ENCODE results near the gene EMC7.
"Not testable (repeated sequence)": the region's sequence is repeated elsewhere in the genome, so short reads cannot be mapped to it uniquely, and the experiment has no call there.

Gene EMC7

DNA sequence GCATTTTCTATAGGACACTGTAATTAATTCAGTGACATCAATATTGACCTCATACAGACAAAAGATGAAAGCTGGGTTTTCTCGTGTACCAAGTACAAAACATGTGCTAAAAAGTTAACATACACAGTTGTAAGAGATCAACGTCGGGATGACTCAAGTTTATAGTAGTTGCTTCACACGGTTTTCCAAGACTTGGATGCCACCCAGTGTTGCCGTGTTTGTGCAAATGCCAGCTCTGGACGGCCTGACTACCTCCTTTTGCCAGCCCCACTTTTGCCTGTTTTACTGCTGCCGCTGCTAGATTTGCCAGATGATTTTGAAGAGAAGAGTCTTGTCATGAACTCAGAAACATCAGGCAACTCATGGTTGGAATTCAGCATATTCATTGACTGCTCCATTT, 17.6 kb downstream of the EMC7 start:
- DNase-seq: no peak

DNA sequence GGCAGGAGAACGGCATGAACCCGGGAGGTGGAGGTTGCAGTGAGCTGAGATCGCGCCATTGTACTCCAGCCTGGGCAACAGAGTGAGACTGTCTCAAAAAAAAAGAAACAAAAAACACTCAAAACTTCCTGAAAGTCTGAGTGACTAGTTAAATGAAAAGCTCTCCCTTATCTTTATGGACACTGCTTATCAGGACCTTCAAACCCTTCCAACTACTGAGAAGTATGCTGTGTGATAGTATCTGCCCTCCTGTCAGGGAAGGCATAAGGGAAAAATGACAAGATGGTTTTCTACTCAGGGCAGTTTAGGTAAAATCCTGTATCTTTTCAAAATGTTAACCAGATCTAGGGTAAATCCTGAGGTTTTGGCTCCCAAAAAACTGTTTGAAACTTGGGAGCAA, 21.8 kb downstream of the EMC7 start:
- no peak for DNase-seq

DNA sequence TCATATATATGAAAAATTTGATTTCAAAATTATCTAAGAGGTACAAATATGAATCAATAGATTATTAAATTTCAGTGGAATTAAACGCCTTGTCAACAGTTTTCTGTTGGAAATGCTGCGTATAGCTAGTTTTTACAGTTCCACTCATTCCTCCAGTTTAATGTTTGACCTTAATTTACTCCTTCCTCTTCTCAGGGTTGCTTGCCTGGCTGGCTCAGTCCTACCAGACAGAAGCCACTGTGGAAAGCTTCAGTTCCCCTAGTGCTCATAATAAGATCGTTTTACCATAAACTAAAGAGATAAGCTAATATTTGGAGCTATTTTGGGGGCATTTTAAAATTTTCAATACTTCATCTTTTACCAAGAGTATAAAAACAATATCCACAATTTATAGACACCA, 22.8 kb downstream of the EMC7 start:
- DNase-seq: no peak

DNA sequence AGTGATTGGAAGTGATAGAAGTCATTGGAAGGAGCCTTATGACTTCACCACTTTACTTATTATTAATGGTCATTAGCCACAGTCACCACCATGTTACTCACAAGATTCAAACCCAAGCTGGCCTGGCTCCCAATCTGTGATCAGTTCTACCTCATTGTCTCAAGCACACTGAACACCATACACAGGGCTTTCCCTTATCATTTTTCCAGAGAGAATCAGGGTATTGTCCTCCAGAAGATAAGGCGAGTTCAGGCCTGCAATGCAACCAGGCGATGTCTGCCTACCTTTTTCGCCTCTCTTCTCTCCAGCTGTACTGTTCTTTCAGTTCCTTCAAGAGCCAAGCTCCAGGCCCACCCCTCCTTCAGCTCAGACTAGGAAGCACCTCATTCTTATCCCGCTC, 24.9 kb downstream of the EMC7 start:
- DNase-seq: no peak

DNA sequence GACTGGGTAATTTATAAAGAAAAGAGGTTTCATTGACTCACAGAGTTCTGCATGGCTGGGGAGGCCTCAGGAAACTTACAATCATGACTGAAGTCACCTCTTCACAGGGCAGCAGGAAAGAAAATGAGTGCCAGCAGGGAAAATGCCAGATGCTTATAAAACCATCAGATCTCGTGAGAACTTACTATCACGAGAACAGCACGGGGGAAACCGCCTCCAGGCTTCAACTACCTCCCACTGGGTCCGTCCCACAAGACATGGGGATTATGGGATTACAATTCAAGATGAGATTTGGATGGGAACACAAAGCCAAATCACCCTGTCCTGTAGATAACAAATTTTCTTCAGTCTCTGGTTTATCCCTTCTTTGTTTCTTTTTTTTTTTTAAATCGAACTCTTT, 31.7 kb downstream of the EMC7 start:
- no peak for DNase-seq

DNA sequence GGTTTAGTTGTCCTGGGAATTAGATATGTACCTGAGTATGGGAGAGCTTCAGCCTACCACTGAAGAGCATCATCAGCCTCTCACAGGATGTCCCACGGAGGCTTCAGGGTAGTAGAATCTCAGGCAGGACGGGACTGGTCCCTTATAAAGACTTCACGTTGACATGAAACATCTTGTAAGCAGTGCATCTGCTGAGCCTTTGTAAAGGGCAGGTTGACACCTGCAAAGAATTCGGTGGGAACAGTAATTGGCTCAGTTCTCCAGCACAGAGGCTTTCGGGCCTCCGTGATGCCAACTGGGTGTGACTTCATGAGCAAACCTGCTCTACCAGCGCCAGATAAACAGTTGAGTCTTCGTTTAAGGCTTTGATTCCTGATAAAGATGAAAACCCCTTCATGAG, 35.7 kb downstream of the EMC7 start:
- DNase-seq: no peak

DNA sequence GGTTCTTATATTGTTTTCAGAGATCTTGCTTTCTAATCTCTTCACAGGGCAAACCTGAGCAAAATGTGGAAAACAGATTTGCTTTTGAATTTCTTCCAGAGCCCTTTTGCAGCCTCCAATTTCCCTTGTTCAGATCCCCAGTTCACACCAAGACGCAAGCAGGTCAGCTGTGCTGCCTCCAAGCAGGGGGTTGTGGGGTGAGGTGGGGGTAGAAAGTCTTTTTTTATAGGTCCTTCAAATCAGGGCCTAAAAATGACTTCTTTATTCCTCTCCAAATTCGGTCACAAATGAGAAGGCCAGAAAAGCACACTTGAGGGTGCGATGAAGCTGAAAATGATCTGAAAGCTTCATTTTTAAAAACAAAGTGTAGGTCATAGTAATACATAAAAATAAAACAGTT, 36.4 kb downstream of the EMC7 start:
- no peak for DNase-seq

DNA sequence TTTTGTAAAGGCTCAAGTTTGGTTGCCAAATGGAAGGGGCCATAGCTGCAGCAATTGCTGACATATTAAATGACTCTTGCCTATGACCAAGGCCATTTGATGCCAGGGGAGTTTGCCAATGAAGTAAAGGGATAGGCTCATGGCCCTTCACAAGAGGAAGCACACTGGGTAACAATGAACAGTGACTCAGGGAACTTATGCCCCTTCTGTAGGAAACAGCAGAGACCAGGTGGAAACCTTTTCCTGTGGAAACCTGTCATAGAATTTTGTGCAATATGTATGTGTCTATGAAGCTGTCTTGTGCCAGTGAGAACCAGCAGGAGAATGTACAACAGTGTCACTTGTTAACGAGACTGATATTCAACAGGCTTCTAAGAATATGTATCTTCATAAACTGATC, 37.2 kb downstream of the EMC7 start:
- no peak for DNase-seq

DNA sequence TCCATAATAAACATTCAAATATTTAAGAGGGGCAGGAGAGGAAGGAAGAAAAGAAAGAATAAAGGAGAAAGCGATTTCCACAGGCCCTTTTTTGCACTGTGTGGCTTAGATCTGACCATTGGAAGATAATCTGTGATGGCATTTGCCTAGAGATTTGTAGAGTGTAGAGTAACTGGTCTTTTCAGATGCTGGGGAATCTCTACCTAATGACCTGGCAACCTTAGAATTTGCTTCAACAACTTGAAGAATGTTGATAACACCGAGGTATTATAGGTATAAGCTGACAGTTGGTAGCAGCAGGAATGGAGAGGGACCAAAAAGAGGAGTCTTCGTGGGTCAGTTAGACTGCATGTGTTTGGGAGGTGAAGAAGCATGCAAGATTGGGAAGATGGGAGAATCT, 41.7 kb downstream of the EMC7 start:
- DNase-seq: no peak

DNA sequence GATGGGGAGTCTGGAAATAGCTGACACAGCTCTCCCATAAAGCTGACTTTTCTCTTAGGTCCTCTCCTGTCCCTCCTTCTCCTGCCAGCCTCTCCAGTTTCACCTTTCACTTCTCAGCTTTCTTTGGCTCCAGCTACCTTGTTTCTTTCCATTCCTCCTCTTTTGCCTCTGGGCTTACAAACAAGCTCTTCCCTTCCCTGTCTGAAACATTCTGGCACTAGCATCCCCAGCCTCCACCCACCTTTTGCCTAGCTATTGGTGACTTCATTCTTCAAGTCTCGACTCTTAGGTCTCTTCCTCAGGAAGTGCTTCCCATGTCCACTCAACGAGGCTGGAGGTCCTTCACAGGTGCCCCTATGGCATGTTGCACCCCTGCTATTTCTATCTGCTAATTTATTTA, 42.2 kb downstream of the EMC7 start:
- DNase-seq: no peak

DNA sequence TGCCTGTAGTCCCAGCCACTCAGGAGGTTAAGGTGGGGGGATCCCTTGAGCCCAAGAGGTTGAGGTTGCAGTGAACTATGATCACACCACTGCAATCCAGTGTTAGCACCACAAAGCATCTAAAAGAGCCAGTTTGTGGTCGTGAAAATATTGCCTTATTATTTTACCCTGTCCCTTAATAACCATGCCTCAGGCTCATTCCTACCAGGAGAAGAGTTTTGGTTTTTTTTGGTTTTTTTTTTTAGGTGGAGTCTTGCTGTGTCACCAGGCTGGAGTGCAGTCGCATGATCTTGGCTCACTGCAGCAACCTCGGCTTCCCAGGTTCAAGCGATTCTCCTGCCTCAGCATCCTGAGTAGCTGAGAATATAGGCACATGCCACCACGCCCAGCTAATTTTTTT, 44.8 kb downstream of the EMC7 start:
- DNase-seq: no peak

DNA sequence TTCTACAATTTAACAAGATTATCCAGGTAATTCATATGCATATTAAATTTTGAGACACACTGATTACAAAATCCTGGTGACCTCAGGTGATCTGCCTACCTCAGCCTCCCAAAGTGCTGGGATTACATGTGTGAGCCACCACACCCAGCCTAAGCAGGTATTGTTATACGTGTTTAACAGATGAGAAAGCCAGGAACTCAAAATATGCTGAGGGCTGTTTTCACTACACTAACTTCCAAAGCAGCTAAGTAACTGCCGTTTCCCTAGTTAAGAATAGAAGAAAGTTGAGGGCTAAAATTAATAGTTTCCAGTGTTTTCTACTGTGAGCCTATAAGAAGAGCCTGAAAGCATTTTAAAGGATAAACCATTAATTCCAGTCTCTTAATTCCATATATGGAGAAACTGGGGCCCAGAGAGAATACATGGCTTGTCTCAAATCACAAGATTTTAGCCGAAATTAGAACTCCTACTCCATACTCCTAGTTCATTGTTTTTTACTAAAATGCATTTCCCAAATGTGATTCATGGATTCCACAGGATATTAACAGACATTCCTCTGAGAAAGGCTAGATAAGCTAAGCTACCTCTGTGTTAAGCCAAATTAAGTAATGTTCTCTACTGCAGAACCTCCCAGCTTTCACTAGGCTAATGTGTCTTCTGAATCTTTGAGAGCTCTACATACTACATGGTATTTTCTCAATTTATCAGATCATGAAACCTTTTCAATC, 45.6 kb downstream of the EMC7 start:
- DNase-seq: no peak

DNA sequence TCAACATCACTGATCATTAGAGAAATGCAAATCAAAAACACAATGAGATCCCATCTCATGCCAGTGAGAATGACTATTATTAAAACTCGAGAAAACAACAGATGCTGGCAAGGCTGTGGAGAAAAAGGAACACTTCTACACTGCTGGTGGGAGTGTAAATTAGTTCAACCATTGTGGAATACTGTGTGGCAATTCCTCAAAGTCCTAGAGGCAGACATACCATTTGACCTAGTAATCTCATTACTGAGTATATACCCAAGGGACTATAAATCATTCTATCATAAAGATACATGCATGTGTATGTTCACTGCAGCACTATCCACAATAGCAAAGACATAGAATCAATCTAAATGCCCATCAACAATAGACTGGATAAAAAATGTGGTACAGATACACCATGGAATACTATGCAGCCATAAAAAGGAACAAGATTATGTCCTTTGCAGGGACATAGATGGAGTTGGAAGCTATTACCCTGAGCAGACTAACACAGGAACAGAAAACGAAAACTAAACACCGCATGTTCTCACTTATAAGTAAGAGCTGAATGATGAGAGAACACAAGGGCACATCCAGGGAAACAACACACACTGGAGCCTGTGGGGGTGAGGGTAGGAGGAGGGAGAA, 47.5 kb downstream of the EMC7 start:
- DNase-seq: no peak

DNA sequence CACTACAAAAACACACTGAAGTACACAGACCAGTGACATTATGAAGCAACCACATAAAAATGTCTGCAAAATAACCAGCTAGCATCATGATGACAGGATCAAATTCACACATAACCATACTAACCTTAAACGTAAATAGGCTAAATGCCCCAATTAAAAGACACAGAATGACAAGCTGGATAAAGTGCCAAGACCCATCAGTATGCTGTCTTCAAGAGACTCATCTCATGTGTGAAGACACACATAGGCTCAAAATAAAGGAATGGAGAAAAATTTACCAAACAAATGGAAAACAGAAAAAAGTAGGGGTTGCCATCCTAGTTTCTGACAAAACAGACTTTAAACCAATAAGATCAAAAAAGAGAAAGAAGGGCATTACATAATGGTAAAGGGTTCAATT, 51.3 kb downstream of the EMC7 start:
- not testable (repeated sequence) for DNase-seq

DNA sequence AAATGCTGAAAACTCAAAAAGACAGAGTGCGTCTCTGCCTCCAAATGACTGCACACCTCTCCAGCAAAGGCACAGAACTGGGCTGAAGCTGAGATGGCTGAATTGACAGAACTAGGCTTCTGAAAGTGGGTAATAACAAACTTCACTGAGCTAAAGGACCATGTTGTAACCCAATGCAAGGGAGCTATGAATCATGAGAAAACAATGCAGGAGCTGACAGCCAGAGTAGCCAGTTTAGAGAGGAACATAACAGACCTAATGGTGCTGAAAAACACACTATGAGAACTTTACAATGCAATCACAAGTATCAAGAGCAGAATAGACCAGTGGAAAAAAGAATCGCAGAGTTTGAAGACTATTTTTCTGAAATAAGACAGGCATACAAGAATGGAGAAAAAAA, 52.5 kb downstream of the EMC7 start:
- no peak for DNase-seq

DNA sequence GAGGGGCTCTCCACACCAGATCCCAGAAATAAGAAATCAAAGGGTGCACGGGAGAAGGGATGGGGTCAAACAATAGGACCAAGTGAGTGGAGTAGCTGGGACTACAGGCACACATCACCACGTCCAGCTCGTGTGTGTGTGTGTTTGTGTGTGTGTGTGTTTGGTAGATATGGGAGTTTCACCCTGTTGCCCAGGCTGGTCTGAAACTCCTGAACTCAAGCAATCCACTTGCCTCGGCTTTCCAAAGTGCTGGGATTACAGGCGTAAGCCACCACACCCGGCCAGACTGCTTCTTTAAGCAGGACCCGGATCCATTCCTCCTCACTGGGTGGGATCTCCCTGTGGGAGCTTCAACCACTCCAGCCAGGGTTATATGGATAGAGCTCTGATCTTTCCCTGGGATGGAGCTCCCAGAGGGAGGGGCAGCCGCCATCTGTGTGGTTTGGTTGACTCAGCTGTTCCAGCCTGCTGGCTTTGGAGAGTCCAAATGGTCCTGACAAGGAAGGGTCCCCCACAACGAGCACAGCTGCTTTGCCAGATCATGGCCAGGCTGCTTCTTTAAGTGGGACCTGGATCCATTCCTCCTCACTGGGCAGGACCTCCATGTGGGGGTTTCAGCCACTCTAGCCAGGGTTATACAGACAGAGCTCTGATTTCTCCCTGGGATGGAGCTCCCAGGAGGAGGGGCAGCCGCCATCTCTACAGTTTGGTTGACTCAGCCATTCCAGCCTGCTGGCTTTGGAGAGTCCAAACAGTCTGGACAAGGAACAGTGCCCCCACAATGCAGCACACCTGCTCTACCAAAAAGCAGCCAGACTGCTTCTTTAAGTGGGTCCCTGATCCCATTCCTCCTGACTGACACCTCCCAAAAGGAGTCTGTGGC, 53.5 kb downstream of the EMC7 start:
- DNase-seq: no peak

DNA sequence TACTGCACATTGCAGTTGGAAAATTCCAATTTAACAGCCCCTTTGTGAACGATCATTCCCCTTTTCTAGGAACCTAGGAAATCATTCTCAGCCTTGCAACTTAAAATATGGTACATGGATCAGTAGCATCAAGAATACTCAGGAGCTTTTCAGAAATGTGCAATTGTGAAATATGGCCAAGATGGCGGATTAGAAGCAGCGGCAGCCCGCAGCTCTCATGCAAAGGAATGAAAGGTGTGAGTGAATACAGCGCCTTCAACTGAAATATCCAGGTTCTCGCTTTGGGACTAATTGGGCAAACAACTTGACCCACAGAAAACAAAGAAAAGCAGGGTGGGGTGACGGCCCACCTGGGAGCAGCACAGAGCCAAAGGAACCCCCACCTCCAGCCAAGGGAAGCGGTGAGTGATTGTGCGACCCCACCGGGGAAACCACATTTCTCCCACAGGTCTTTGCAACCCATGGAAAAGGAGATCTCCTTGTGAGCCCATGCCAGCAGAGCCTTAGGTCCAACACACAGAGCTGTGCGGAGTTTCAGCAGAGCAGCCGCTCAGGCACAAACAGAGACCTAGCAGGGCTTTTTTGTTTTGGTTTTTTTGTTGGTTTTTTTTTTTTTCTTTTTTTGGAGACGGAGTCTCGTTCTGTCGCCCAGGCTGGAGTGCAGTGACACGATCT, 55.1 kb downstream of the EMC7 start:
- no peak for DNase-seq

DNA sequence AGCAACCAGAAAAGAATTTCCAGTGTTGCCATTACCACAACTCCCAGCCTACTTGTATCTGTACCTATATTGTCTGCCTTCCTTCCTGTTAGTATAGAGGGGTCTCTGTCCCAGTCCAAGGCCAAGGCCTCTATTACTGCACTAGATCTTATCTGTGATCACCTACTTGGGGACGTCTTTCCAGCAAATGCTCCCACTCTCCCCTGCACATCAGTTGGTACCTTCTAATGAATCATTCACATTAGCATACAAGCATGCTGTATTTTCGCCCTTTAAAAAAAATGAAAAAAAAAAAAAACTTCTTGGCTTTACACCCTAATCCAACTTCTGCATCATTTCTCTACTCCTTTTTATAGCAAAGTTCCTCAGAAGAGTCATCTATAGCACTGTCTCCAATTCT, 57.8 kb downstream of the EMC7 start:
- no peak for DNase-seq

DNA sequence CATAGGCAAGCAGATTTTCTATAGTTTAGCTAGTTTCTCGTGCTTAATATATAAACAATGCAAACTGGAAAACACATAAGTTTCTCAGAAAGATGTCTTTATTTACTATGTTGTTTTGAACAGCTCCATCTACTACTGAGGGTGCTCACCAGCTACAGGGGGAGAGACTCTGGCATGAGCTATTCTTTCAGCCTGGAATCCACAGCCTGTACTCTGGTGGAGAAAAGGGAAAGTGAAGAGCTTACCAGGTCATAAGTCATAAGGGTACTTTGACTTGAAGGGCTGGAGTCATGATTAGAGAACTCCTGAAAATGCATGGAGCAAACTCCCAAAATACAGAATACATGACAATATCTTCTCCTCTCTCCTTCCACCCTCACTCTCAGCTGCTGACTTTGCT, 58.3 kb downstream of the EMC7 start:
- DNase-seq: no peak

DNA sequence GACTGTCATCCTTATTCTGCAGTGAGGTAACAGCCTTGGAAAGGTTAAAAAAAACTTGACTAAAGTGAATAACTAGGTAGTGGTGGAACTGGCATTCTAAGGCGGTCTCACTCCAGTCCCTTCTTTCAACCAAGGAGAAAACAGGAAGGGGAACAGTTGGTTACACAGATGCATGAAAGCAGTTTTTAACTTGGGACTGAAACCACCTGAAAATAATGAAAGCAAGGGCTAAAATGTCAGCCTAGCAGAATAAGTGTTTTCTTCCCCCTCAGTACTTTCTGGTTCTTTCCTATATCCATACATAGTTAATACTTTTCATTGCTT, 61.9 kb downstream of the EMC7 start:
- no peak for DNase-seq

DNA sequence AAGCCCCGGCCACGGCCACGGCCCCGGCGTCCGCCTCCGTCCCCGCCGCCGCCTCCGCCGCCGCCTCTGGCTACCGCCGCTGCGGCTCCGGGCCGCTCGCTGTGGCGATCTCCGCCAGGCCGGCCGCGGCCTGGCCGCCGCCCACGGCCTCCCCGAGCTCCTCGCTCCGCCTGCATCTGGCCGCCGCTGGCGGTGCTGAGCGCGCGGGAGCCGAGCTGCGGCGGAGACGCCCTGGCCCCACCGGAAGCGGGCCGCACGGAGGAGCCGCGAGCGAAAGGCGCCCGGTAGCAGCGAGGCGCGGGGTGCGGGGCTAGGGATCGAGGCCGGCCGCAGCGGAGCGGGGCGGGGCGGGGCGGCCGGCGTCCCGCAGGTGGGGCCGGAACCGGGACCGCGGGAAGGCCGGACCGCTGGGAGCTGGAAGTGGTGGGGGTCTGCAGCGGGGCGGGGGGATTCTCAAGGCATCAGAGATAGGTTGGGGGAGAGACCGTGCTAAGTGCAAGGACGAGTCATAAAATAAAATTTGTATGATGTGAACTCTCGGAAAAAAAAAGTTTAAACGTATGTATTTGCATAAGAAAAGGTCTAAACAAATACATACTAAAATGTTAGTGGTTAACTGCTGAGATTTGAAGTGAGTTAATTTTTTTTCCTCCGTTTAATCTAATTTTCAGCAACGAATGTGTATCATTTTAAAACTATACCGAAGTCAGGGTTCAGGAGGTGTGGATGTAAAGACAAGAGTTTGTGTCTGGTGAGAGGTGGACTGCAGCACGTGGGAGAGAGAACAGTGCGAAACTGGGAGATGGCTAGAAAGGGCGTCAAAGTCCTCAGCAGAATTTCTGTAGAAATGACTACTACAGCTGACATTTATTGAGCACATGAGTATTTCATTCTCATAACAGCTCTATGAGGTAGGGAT, 62.5 kb downstream of the EMC7 start, which contains the start of gene AVEN:
Gene AVEN (minus strand): TSS at position 334 of the 919 bp plus-strand sequence. CDS start 158 bp downstream, at position 176.
- peak; percentile 38 to 65 for DNase-seq

Data from CD4-positive, alpha-beta T cell treated with Interferon alpha-2 for 1 hour (primary cell).